CD4-positive, CD25-positive, alpha-beta regulatory T cell (primary cell): ENCODE results near the gene DDX31. TPM values are rescaled to one million over a fixed set of nuclear protein-coding genes. Genes with fewer than 3 reads are reported as not detected.
"Not testable (repeated sequence)": the region's sequence is repeated elsewhere in the genome, so short reads cannot be mapped to it uniquely, and the experiment has no call there.

Source experiments
- ATAC-seq, 2 donors: fragments of 150-1000 bp; cut with Tn5 transposase; one replicate each; pipeline ENCODE4 v1.10.0; 2021; ENCODE audit warnings: low read depth in 2 of 2, moderate number of reproducible peaks in 2 of 2, moderate library complexity in 1 of 2
- DNase-seq, 3 donors: peaks; one replicate each; pipeline versions ENCODE4 v3.0.0 to v3.0.0-alpha.2; 2012 to 2022; ENCODE audit warnings: mixed read lengths in 1 of 3
- H3K27ac ChIP-seq: one replicate; pipeline ENCODE4 v1.7.0; 2013; ENCODE audit warnings: mild to moderate bottlenecking, low read length; ENCODE audit not compliant: insufficient read depth, poor library complexity, severe bottlenecking
- H3K27me3 ChIP-seq: one replicate; pipeline ENCODE4 v1.7.0; 2013; ENCODE audit warnings: low read length; ENCODE audit not compliant: control insufficient read depth, insufficient read depth
- H3K36me3 ChIP-seq: one replicate; pipeline ENCODE4 v1.7.0; 2013; ENCODE audit warnings: mild to moderate bottlenecking, low read length, moderate library complexity; ENCODE audit not compliant: control insufficient read depth, insufficient read depth
- H3K4me1 ChIP-seq: 2 replicates; pipeline ENCODE4 v1.7.0; 2013; ENCODE audit warnings: mild to moderate bottlenecking, low read length; ENCODE audit not compliant: insufficient read depth, control insufficient read depth, poor library complexity, severe bottlenecking
- H3K4me3 ChIP-seq: one replicate; pipeline ENCODE4 v1.7.0; 2013; ENCODE audit warnings: low read depth, mild to moderate bottlenecking, low read length, moderate library complexity
- H3K9me3 ChIP-seq, 2 experiments: 1 replicate in 1 of 2; 2 replicates in 1 of 2; pipeline ENCODE4 v1.7.0; 2013; ENCODE audit warnings: low read length in 2 of 2, mild to moderate bottlenecking in 1 of 2, moderate library complexity in 1 of 2; ENCODE audit not compliant: control insufficient read depth in 2 of 2
- H3K27ac Mint-ChIP-seq, 3 donors: one replicate each; pipeline ENCODE4 v1.8.0; 2020 to 2022; ENCODE audit warnings: mild to moderate bottlenecking in 3 of 3, mixed read lengths in 3 of 3, moderate library complexity in 2 of 3
- H3K27me3 Mint-ChIP-seq: one replicate; pipeline ENCODE4 v1.8.0; 2022; ENCODE audit warnings: mild to moderate bottlenecking, mixed read lengths
- H3K36me3 Mint-ChIP-seq: one replicate; pipeline ENCODE4 v1.8.0; 2020; ENCODE audit warnings: mixed read lengths
- H3K4me1 Mint-ChIP-seq, 4 donors: one replicate each; pipeline ENCODE4 v1.8.0; 2020 to 2022; ENCODE audit warnings: mixed read lengths in 4 of 4, mild to moderate bottlenecking in 1 of 4
- H3K4me3 Mint-ChIP-seq, 4 donors: one replicate each; pipeline ENCODE4 v1.8.0; 2020 to 2022; ENCODE audit warnings: mild to moderate bottlenecking in 4 of 4, mixed read lengths in 4 of 4, moderate library complexity in 3 of 4
- H3K9me3 Mint-ChIP-seq, 7 donors: one replicate each; pipeline ENCODE4 v1.8.0; 2020 to 2022; ENCODE audit warnings: mixed read lengths in 7 of 7, mild to moderate bottlenecking in 3 of 7, moderate library complexity in 2 of 7
- polyA plus RNA-seq, 4 donors: library from polyadenylated mRNA; unstranded; fragments of 300-500 nt; fragmentation: Illumina TruSeq; gene quantifications; one replicate each; pipeline ENCODE4 v1.2.3, GENCODE V29; 2021
- total RNA-seq: library from RNA; stranded (reverse); gene quantifications from one replicate; pipeline ENCODE4 v1.2.3, GENCODE V29; 2022

DDX31 gene
- total and polyA plus RNA-seq, 5 donors from 2014 or later, result 7.1 to 12.1 (median 7.3) TPM

DNA sequence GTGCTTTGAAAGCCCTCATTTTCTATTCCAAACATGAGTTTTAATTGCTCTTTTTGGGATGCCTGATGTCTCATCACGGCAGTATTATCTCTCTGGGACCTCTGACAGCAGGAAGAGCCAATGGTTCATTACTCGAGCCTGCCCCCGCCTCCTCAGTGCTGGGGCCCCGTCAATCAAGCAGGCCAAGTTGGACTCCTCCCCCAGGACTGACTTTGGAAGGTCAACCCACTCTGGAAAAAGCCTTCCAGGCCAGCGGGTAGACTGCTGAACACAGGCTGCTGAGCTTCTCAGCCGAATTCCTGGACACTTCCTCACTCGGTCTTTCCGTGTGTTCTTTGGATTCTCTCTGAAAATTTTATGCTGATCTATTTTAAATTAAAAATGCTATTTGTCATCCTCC is 96.9 kb downstream of the DDX31 start:
- H3K4me1 ChIP-seq, result no peaks in the 10 kb centered on the region
- H3K27ac ChIP-seq, result no peak overlapping the region
- H3K27ac Mint-ChIP-seq, result peak overlapping the region in 1 of 3 donors; percentile 38
- peaks cover 12% of the 10 kb centered on the region for H3K36me3 Mint-ChIP-seq
- peaks cover 36% of the 10 kb centered on the region for H3K27me3 Mint-ChIP-seq
- peaks cover 0 to 4% (median 0%) of the 10 kb centered on the region in 4 donors for H3K4me1 Mint-ChIP-seq
- no peak for ATAC-seq
- H3K36me3 ChIP-seq, result no peaks in the 10 kb centered on the region
- no peak for DNase-seq
- no peak overlapping the region for H3K4me3 ChIP-seq
- H3K27me3 ChIP-seq, result peaks cover 15% of the 10 kb centered on the region
- H3K9me3 Mint-ChIP-seq, result peaks cover 0 to 5% (median 0%) of the 10 kb centered on the region in 7 donors
- H3K4me3 Mint-ChIP-seq, result no peak overlapping the region
- no peaks in the 10 kb centered on the region for H3K9me3 ChIP-seq

DNA sequence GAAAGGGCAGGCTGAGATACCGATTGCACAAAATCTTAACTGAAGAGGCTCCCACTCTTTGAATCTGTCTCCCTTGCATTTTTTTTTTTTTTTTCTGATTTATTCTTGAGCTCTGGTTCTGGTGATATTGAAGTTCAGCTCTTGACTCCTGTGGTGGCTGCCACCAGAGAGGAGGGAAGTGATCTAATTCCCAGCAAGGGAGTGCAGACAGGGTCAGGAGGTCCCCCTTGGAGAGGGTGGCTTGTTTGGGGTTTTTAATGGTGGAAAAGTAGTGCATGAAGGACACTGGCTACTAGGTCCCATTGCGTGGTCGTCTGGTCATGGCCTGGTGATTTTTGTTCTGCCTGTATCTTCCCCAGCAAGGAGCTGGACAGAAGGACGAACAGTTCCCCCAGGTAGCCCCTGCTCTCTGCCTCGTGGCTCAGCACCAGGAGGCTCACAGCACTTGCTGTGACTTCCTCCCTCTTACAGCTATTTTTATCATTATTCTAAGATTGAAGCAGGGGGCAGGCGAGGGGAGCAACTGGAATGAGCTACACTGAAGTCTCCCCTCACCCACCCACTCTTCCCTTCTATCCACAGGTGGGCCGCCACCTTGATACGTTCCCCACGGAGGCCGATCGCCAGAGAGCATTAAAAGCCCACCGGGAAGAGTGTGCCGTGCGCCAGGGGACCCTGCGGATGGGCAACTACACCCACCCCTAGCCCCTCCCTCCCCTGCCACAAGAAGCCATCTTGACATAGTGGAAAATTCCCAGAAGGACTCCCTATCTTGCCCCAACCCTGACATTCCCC is 97.8 kb downstream of the DDX31 start:
- Histone ChIP-seq H3K27ac (no peak overlapping the region), H3K27me3 (peaks cover 6% of the 10 kb centered on the region), H3K4me3 (no peak overlapping the region), H3K9me3 (no peaks in the 10 kb centered on the region), H3K36me3 (no peaks in the 10 kb centered on the region), H3K4me1 (no peaks in the 10 kb centered on the region)
- Mint-ChIP-seq H3K4me1 (peaks cover 0 to 4% (median 0%) of the 10 kb centered on the region in 4 donors), H3K27me3 (peaks cover 28% of the 10 kb centered on the region), H3K9me3 (peaks cover 0 to 5% (median 0%) of the 10 kb centered on the region in 7 donors), H3K4me3 (no peak overlapping the region), H3K27ac (no peak overlapping the region), H3K36me3 (peaks cover 12% of the 10 kb centered on the region)
- ATAC-seq (no peak), DNase-seq (no peak)

DNA sequence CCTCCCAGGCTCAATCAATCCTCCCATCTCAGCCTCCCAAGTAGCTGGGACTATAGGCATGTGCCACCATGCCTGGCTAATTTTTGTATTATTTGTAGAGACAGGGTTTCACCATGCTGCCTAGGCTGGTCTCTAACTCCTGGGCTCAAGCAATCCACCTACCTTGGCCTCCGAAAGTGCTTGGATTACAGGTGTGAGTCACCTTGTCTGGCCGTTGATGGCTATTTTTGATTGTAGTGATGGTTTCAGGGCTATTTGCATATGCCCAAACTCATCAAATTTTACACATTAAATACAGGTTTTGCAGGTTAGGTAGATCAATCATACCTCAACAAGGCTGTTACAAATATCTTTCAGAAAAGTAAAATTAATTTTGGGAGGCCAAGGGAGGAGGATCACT is 101.0 kb downstream of the DDX31 start:
- H3K4me3 Mint-ChIP-seq, DNase-seq, ATAC-seq, H3K9me3 Mint-ChIP-seq, H3K9me3 ChIP-seq, H3K27ac Mint-ChIP-seq, H3K4me1 Mint-ChIP-seq, H3K4me1 ChIP-seq, H3K27ac ChIP-seq, H3K36me3 ChIP-seq, H3K27me3 ChIP-seq, H3K36me3 Mint-ChIP-seq, H3K4me3 ChIP-seq: not testable (repeated sequence)
- H3K27me3 Mint-ChIP-seq, result peaks cover 14% of the 10 kb centered on the region

DNA sequence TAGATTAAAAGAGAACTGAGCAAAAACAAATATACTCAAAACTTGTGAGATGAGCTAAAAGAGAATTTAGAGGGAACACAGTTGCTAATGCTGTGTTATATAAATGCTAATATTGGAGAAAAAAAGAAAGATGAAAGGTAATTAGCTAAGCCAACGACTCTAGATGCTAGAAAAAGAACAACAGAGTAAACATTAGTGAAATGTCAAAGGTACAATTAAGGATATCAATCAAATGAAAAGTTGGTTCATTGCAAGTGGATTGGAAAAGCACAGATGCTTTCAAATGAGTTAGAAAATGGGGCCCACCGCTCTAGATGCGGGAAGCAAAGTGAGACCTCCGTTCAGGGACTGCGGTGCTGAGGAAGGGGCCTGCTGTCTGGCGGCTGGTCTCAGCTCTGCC is 105.3 kb downstream of the DDX31 start:
- peaks cover 11% of the 10 kb centered on the region for H3K27me3 Mint-ChIP-seq
- no peak overlapping the region for H3K27ac Mint-ChIP-seq
- Histone ChIP-seq H3K36me3 (no peaks in the 10 kb centered on the region), H3K4me3 (no peak overlapping the region), H3K4me1 (no peaks in the 10 kb centered on the region), H3K9me3 (no peaks in the 10 kb centered on the region), H3K27ac (no peak overlapping the region), H3K27me3 (no peaks in the 10 kb centered on the region)
- DNase-seq (no peak), ATAC-seq (no peak)
- H3K36me3 Mint-ChIP-seq, result no peaks in the 10 kb centered on the region
- peaks cover 0 to 3% (median 0%) of the 10 kb centered on the region in 4 donors for H3K4me1 Mint-ChIP-seq
- H3K4me3 Mint-ChIP-seq, result no peak overlapping the region
- H3K9me3 Mint-ChIP-seq, result peaks cover 0 to 4% (median 0%) of the 10 kb centered on the region in 7 donors

DNA sequence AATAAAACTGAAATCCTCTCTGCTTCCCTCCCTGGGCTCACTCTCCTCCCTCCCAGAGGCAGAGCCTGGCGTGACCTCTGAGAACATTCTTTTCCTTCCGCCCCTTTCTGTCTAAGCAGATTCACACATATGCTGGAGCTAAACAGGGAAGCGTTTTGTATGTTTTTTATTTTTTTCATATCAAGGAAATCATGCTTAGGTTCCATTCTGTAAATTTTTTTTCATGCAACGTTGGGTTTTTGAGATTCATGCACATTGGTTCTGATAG is 107.5 kb downstream of the DDX31 start:
- ATAC-seq (no peak), DNase-seq (no peak)
- Mint-ChIP-seq H3K4me1 (peaks cover 0 to 4% (median 0%) of the 10 kb centered on the region in 4 donors), H3K27me3 (peaks cover 11% of the 10 kb centered on the region), H3K9me3 (peaks cover 0 to 8% (median 0%) of the 10 kb centered on the region in 7 donors), H3K4me3 (no peak overlapping the region), H3K27ac (no peak overlapping the region), H3K36me3 (peaks cover 3% of the 10 kb centered on the region)
- H3K36me3 ChIP-seq, result no peaks in the 10 kb centered on the region
- no peak overlapping the region for H3K4me3 ChIP-seq
- no peaks in the 10 kb centered on the region for H3K4me1 ChIP-seq
- peaks cover 0 to 3% of the 10 kb centered on the region in 2 experiments for H3K9me3 ChIP-seq
- H3K27ac ChIP-seq, result no peak overlapping the region
- H3K27me3 ChIP-seq, result no peaks in the 10 kb centered on the region

DNA sequence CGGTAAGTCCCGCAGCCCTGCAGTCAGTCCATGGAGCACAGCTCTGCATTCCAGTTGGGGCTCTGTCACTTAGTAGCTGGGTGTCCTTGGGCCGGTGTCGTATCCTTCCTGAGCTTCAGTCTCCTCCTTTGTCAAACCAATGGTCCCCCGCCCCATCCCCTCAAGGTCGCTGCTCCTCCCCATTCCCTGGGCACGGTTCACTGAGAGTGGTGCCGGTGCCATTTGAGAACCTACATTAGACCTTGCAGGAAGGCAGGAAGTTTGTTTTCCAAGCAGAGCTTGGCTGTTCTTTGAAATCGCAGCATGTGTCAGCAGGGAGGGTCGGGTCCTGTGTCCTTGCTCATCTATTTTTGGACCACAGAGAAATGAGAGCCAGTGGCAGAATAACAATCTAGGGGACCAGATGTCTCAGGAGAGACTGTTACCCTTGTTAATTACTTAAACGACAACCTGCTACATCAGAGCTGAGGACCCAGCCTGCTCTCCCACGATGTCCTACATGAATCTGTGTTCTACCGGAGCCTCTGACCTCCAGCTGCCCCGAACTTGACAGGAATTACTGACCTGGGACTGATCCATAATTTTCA is 109.1 kb downstream of the DDX31 start:
- H3K36me3 Mint-ChIP-seq, result peaks cover 3% of the 10 kb centered on the region
- Histone ChIP-seq H3K27me3 (no peaks in the 10 kb centered on the region), H3K4me1 (no peaks in the 10 kb centered on the region), H3K27ac (no peak overlapping the region), H3K36me3 (no peaks in the 10 kb centered on the region), H3K9me3 (peaks cover 0 to 3% of the 10 kb centered on the region in 2 experiments), H3K4me3 (no peak overlapping the region)
- H3K27ac Mint-ChIP-seq, result no peak overlapping the region
- peaks cover 0 to 4% (median 0%) of the 10 kb centered on the region in 4 donors for H3K4me1 Mint-ChIP-seq
- ATAC-seq, result no peak
- peaks cover 10% of the 10 kb centered on the region for H3K27me3 Mint-ChIP-seq
- DNase-seq, result no peak
- H3K9me3 Mint-ChIP-seq, result peaks cover 0 to 8% (median 0%) of the 10 kb centered on the region in 7 donors
- no peak overlapping the region for H3K4me3 Mint-ChIP-seq

DNA sequence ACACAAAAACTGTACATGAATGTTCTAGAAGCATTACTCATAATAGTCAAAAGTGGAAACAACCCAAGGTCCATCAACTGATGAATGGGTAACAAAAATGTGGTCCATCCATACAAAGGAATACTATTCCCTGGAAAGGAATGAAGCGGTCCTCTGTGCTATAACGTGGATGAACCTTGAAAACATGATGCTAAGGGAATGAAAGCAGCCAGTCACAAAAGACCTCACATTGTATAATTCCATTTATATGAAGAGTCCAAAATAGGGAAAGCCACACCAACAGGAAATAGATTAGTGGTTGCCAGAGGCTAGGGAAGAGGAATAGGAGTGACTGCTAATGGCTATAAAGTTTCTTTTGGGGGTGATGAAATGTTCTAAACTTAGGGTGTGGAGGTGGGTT is 110.1 kb downstream of the DDX31 start:
- peaks cover 3% of the 10 kb centered on the region for H3K36me3 Mint-ChIP-seq

DNA sequence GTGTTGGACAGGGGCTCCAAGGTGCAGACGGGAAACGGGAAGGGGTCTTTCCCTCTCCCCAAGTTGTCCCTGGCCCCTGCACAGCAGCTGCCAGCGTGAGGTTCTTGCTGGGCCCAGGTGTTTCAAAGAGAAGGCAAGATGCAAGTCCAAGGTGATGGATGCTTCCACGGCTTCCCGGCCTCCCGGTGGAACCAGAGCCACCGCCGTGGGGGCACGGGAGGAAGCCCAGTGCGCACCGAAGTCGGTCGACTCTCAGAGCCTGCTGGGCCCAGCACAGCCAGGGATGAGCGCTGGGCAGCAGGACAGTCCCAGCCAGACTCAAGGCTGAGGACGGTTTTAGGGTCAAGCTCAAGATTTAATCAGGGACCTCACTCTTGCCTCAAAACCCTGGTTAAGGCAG is 112.6 kb downstream of the DDX31 start:
- peak overlapping the region in 1 of 3 donors; percentile 60 for H3K27ac Mint-ChIP-seq

More for the DNA sequence above, 110.1 kb downstream of the DDX31 start:
- Mint-ChIP-seq H3K27ac (no peak overlapping the region), H3K4me1 (peaks cover 0 to 4% (median 0%) of the 10 kb centered on the region in 4 donors), H3K27me3 (peaks cover 10% of the 10 kb centered on the region), H3K4me3 (no peak overlapping the region), H3K9me3 (peaks cover 0 to 8% (median 0%) of the 10 kb centered on the region in 7 donors)
- no peaks in the 10 kb centered on the region for H3K36me3 ChIP-seq
- no peak overlapping the region for H3K4me3 ChIP-seq
- H3K27ac ChIP-seq, result no peak overlapping the region
- no peaks in the 10 kb centered on the region for H3K4me1 ChIP-seq
- H3K9me3 ChIP-seq, result peaks cover 0 to 3% of the 10 kb centered on the region in 2 experiments
- DNase-seq (no peak), ATAC-seq (no peak)
- no peaks in the 10 kb centered on the region for H3K27me3 ChIP-seq

More for the DNA sequence above, 112.6 kb downstream of the DDX31 start:
- H3K27ac ChIP-seq, result no peak overlapping the region
- no peak overlapping the region for H3K4me3 Mint-ChIP-seq
- H3K9me3 ChIP-seq, result peaks cover 0 to 3% of the 10 kb centered on the region in 2 experiments
- H3K27me3 Mint-ChIP-seq, result peaks cover 7% of the 10 kb centered on the region
- no peak for DNase-seq
- peaks cover 0 to 12% (median 0%) of the 10 kb centered on the region in 7 donors for H3K9me3 Mint-ChIP-seq
- H3K4me1 Mint-ChIP-seq, result peaks cover 0 to 4% (median 0%) of the 10 kb centered on the region in 4 donors
- H3K27me3 ChIP-seq, result peaks cover 2% of the 10 kb centered on the region
- no peak overlapping the region for H3K4me3 ChIP-seq
- peaks cover 3% of the 10 kb centered on the region for H3K36me3 Mint-ChIP-seq
- ATAC-seq, result no peak
- no peaks in the 10 kb centered on the region for H3K36me3 ChIP-seq
- H3K4me1 ChIP-seq, result no peaks in the 10 kb centered on the region
